H9 (cell line): ENCODE measurements around the gene GM2A. TPM values are rescaled to one million over a fixed set of nuclear protein-coding genes. Genes with fewer than 3 reads are reported as not detected.

ENCODE experiments used
- DNase-seq: peaks from one replicate; pipeline ENCODE4 v3.0.0-alpha.2; 2017
- H2AFZ ChIP-seq: one replicate; pipeline ENCODE4 v1.6.1; 2013; ENCODE audit warnings: mild to moderate bottlenecking, low read length, control low read depth, moderate library complexity
- H2AK5ac ChIP-seq: 2 replicates; pipeline ENCODE4 v1.6.1; 2013; ENCODE audit warnings: low read length, control low read depth, mixed read lengths; ENCODE audit not compliant: insufficient read length
- H2BK120ac ChIP-seq: one replicate; pipeline ENCODE4 v1.6.1; 2013; ENCODE audit warnings: low read depth, mild to moderate bottlenecking, low read length, control low read depth, inconsistent platforms; ENCODE audit not compliant: poor library complexity, severe bottlenecking
- H2BK12ac ChIP-seq: 2 replicates; pipeline ENCODE4 v1.6.1; 2013; ENCODE audit warnings: low read length, control low read depth, mixed read lengths, low read depth; ENCODE audit not compliant: insufficient read length
- H2BK15ac ChIP-seq: 2 replicates; pipeline ENCODE4 v1.6.1; 2013; ENCODE audit warnings: low read depth, low read length, control low read depth
- H2BK20ac ChIP-seq: one replicate; pipeline ENCODE4 v1.6.1; 2013; ENCODE audit warnings: low read depth, mild to moderate bottlenecking, low read length, control low read depth, inconsistent platforms; ENCODE audit not compliant: poor library complexity, severe bottlenecking
- H2BK5ac ChIP-seq: 2 replicates; pipeline ENCODE4 v1.6.1; 2013; ENCODE audit warnings: low read length, control low read depth, mixed read lengths; ENCODE audit not compliant: insufficient read length
- H3K14ac ChIP-seq: 2 replicates; pipeline ENCODE4 v1.6.1; 2013; ENCODE audit warnings: low read length, control low read depth; ENCODE audit not compliant: insufficient read depth
- H3K18ac ChIP-seq: 2 replicates; pipeline ENCODE4 v1.6.1; 2013; ENCODE audit warnings: low read depth, mild to moderate bottlenecking, mixed read lengths, low read length, control low read depth; ENCODE audit not compliant: insufficient read length
- H3K23ac ChIP-seq: 2 replicates; pipeline ENCODE4 v1.6.1; 2013; ENCODE audit warnings: low read length, control low read depth, mixed read lengths, low read depth; ENCODE audit not compliant: insufficient read length
- H3K23me2 ChIP-seq: 2 replicates; pipeline ENCODE4 v1.6.1; 2013; ENCODE audit warnings: low read depth, mild to moderate bottlenecking, mixed read lengths, low read length, control low read depth; ENCODE audit not compliant: insufficient read length, poor library complexity, severe bottlenecking
- H3K27ac ChIP-seq: 2 replicates; pipeline ENCODE4 v1.5.1; 2013; ENCODE audit warnings: low read length, control low read depth, mixed read lengths, low read depth; ENCODE audit not compliant: insufficient read length
- H3K27me3 ChIP-seq: 2 replicates; pipeline ENCODE4 v1.6.1; 2013; ENCODE audit warnings: low read length, control low read depth, inconsistent platforms; ENCODE audit not compliant: insufficient read depth
- H3K4ac ChIP-seq: 2 replicates; pipeline ENCODE4 v1.6.1; 2013; ENCODE audit warnings: low read depth, mild to moderate bottlenecking, control low read depth, inconsistent platforms, low read length, moderate library complexity
- H3K4me1 ChIP-seq: 2 replicates; pipeline ENCODE4 v1.6.1; 2013; ENCODE audit warnings: low read length, control low read depth, inconsistent platforms; ENCODE audit not compliant: insufficient read depth
- H3K4me2 ChIP-seq: 2 replicates; pipeline ENCODE4 v1.6.1; 2013; ENCODE audit warnings: low read length, control low read depth, mixed read lengths; ENCODE audit not compliant: insufficient read length, insufficient read depth
- H3K56ac ChIP-seq: 2 replicates; pipeline ENCODE4 v1.6.1; 2013; ENCODE audit warnings: low read depth, mild to moderate bottlenecking, mixed read lengths, low read length, control low read depth; ENCODE audit not compliant: insufficient read length
- H3K79me1 ChIP-seq: 2 replicates; pipeline ENCODE4 v1.6.1; 2013; ENCODE audit warnings: low read depth, mild to moderate bottlenecking, moderate library complexity, low read length, control low read depth, inconsistent platforms; ENCODE audit not compliant: insufficient read depth, poor library complexity, severe bottlenecking
- H3K79me2 ChIP-seq: 2 replicates; pipeline ENCODE4 v1.6.1; 2013; ENCODE audit warnings: low read length, control low read depth, inconsistent platforms; ENCODE audit not compliant: insufficient read depth
- H3K9ac ChIP-seq: 2 replicates; pipeline ENCODE4 v1.6.1; 2013; ENCODE audit warnings: low read length, control low read depth, mixed read lengths; ENCODE audit not compliant: insufficient read length; ENCODE audit errors: extremely low read depth
- H3K9me3 ChIP-seq: one replicate; pipeline ENCODE4 v1.6.1; 2013; ENCODE audit warnings: low read depth, low read length, inconsistent platforms; ENCODE audit not compliant: control insufficient read depth
- H3T11ph ChIP-seq: one replicate; pipeline ENCODE4 v1.6.1; 2013; ENCODE audit warnings: mild to moderate bottlenecking, low read length, control low read depth, inconsistent platforms
- H4K20me1 ChIP-seq: one replicate; pipeline ENCODE4 v1.6.1; 2013; ENCODE audit not compliant: control insufficient read depth, insufficient read length, insufficient read depth
- H4K5ac ChIP-seq: 2 replicates; pipeline ENCODE4 v1.6.1; 2013; ENCODE audit warnings: low read depth, mild to moderate bottlenecking, mixed read lengths, low read length, control low read depth; ENCODE audit not compliant: insufficient read length
- H4K8ac ChIP-seq: replicated peaks from 2 replicates; pipeline ENCODE4 v1.6.1; 2013; ENCODE audit warnings: low read length, control low read depth, mixed read lengths, low read depth; ENCODE audit not compliant: insufficient read length
- H4K91ac ChIP-seq: 2 replicates; pipeline ENCODE4 v1.6.1; 2013; ENCODE audit warnings: low read depth, mild to moderate bottlenecking, moderate library complexity, mixed read lengths, low read length, control low read depth; ENCODE audit not compliant: insufficient read length
- H3K27ac Mint-ChIP-seq, 3 experiments: 2 replicates in 2 of 3; 3 replicates in 1 of 3; pipeline ENCODE4 v1.8.0; 2020 to 2021; ENCODE audit warnings: mixed read lengths in 3 of 3, mild to moderate bottlenecking in 1 of 3, moderate library complexity in 1 of 3
- H3K27me3 Mint-ChIP-seq: 2 replicates; pipeline ENCODE4 v1.8.0; 2021; ENCODE audit warnings: low read depth, mild to moderate bottlenecking, moderate library complexity, mixed read lengths
- H3K36me3 Mint-ChIP-seq, 3 experiments: 2 replicates in 2 of 3; 3 replicates in 1 of 3; pipeline ENCODE4 v1.8.0; 2020 to 2021; ENCODE audit warnings: low read depth in 3 of 3, mixed read lengths in 3 of 3; ENCODE audit not compliant: insufficient read depth in 1 of 3
- H3K4me1 Mint-ChIP-seq, 2 experiments: 2 replicates each; pipeline ENCODE4 v1.8.0; 2020; ENCODE audit warnings: mixed read lengths in 2 of 2
- H3K4me3 Mint-ChIP-seq, 2 experiments: 2 replicates in 1 of 2; 3 replicates in 1 of 2; pipeline ENCODE4 v1.8.0; 2020 to 2021; ENCODE audit warnings: mild to moderate bottlenecking in 2 of 2, mixed read lengths in 2 of 2, moderate library complexity in 1 of 2
- H3K9me3 Mint-ChIP-seq, 2 experiments: 2 replicates in 1 of 2; 3 replicates in 1 of 2; pipeline ENCODE4 v1.8.0; 2020; ENCODE audit warnings: mild to moderate bottlenecking in 2 of 2, mixed read lengths in 2 of 2, moderate library complexity in 1 of 2
- WGBS: extraction: QIAGEN DNeasy Blood & Tissue Kit; methylation state at CpG from one replicate; pipeline ENCODE4 v1.1.7; 2013; ENCODE audit warnings: missing lambda C conversion rate, low lambda C conversion rate, mixed read lengths; ENCODE audit not compliant: insufficient read length; ENCODE audit errors: extremely low coverage; 5-methylcytosine and 5-hydroxymethylcytosine counted together
- total RNA-seq: library from RNA; stranded (reverse); gene quantifications from 2 replicates; pipeline ENCODE4 v1.2.1, GENCODE V29; 2021
- TF ChIP-seq, protein P1 (sequence below): fragments of 200-600 bp; sonication (generic); conservative IDR thresholded peaks from 3 replicates; pipeline ENCODE4 v1.8.0; 2021; ENCODE audit warnings: antibody characterized with exemption, mild to moderate bottlenecking

Gene GM2A
- total RNA-seq, 1 experiment from 2014 or later, result 27.8 TPM

DNA sequence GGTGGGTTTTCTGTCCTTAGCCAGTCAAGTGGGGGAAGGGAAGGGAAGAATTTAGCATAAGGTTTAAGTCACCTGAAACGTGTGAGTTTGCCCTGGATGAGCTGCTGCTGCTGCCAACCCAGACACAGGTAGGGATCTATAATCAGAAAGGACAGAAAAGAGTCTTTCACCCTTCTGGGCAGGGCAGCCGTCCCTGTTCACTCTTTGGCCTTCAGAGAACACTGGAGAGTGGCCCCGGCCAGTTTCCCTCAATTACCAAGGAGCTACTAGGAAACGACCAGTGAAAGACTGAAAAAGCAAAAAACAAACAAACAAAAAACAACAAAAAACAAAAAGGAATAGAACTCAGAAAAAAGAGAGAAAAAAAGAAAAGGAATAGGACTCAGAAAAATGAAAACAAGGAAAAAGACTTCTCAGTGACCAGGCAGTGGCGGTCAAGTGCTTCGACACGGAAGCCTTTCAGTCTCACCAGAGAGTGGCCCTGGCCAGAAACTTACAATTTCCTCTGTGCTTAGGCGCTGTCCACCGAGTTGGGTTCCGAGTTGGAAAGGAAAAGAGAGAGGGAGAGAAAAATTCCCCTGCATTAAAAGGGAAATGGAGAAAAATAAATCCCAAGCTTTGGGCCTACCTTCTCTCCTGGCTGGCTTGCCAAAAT lies 2.5 kb upstream of the GM2A start:
- H3K4me2 ChIP-seq, result no peak overlapping the region
- no peaks in the 10 kb centered on the region for H3K79me1 ChIP-seq
- Mint-ChIP-seq H3K9me3 (no peaks in the 10 kb centered on the region), H3K27ac (peak overlapping the region in 1 of 3 experiments; percentile 38; a peak in 1 of 7 replicates), H3K4me3 (no peak overlapping the region; a peak in 1 of 5 replicates), H3K36me3 (no peaks in the 10 kb centered on the region; a peak in 1 of 7 replicates), H3K27me3 (no peaks in the 10 kb centered on the region), H3K4me1 (peaks cover 26 to 30% of the 10 kb centered on the region in 2 experiments)
- H3K4ac ChIP-seq, result no peak overlapping the region
- no peak overlapping the region for H3K14ac ChIP-seq
- no peak overlapping the region for H2BK15ac ChIP-seq
- H2BK20ac ChIP-seq, result no peak overlapping the region
- peaks cover 9% of the 10 kb centered on the region for H3K23me2 ChIP-seq
- TF ChIP-seq, protein P1, sequence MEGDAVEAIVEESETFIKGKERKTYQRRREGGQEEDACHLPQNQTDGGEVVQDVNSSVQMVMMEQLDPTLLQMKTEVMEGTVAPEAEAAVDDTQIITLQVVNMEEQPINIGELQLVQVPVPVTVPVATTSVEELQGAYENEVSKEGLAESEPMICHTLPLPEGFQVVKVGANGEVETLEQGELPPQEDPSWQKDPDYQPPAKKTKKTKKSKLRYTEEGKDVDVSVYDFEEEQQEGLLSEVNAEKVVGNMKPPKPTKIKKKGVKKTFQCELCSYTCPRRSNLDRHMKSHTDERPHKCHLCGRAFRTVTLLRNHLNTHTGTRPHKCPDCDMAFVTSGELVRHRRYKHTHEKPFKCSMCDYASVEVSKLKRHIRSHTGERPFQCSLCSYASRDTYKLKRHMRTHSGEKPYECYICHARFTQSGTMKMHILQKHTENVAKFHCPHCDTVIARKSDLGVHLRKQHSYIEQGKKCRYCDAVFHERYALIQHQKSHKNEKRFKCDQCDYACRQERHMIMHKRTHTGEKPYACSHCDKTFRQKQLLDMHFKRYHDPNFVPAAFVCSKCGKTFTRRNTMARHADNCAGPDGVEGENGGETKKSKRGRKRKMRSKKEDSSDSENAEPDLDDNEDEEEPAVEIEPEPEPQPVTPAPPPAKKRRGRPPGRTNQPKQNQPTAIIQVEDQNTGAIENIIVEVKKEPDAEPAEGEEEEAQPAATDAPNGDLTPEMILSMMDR, result no peak
- H3K4me1 ChIP-seq, result no peaks in the 10 kb centered on the region
- no peaks in the 10 kb centered on the region for H4K20me1 ChIP-seq
- H3K27me3 ChIP-seq, result no peaks in the 10 kb centered on the region; the same call in 1 of the 2 replicates
- H4K8ac ChIP-seq, result no peak overlapping the region
- H4K91ac ChIP-seq, result no peak overlapping the region
- H3K18ac ChIP-seq, result no peak overlapping the region
- no peak for DNase-seq
- H3K23ac ChIP-seq, result no peak overlapping the region
- no peak overlapping the region for H3K56ac ChIP-seq
- H3K9ac ChIP-seq, result no peak overlapping the region
- no peak overlapping the region for H2AK5ac ChIP-seq
- H2BK5ac ChIP-seq, result no peak overlapping the region
- H3T11ph ChIP-seq, result no peak overlapping the region
- WGBS, result no CpG with 5 or more reads among the region's 10 CpGs
- no peaks in the 10 kb centered on the region for H3K79me2 ChIP-seq
- no peak overlapping the region for H2BK12ac ChIP-seq
- no peak overlapping the region for H2BK120ac ChIP-seq
- no peak overlapping the region for H3K27ac ChIP-seq
- H3K9me3 ChIP-seq, result no peaks in the 10 kb centered on the region
- H4K5ac ChIP-seq, result no peak overlapping the region
- H2AFZ ChIP-seq, result no peak overlapping the region
